CD4-positive, alpha-beta memory T cell (primary cell): ENCODE data around the gene CRTC3. TPM values are rescaled to one million over a fixed set of nuclear protein-coding genes. Genes with fewer than 3 reads are reported as not detected.
A peak's percentile ranks its signal among the peaks of the same experiment; 100 is the strongest.

Experiments used
- CTCF ChIA-PET: fragments of 350-600 bp; sonication (Branson Sonifier 250); formaldehyde crosslinking; loops from one replicate; lab custom pipeline; 2021; ENCODE audit warnings: inconsistent platforms; ENCODE audit not compliant: partially characterized antibody; lab: Charles Lee
- POLR2A ChIA-PET: fragments of 350-600 bp; sonication (Branson Sonifier 250); formaldehyde crosslinking; loops from one replicate; lab custom pipeline; 2021; ENCODE audit not compliant: partially characterized antibody; lab: Charles Lee
- DNase-seq, 5 donors: peaks; one replicate each; pipeline versions ENCODE4 v3.0.0 to v3.0.0-alpha.2; 2020 to 2022; ENCODE audit warnings: mixed read lengths in 1 of 5
- H3K27ac ChIP-seq: one replicate; pipeline ENCODE4 v1.7.0; 2013; ENCODE audit warnings: low read depth, low read length
- H3K27me3 ChIP-seq: 2 replicates; pipeline ENCODE4 v1.7.0; 2013; ENCODE audit warnings: mild to moderate bottlenecking, low read length, moderate library complexity; ENCODE audit not compliant: insufficient read depth
- H3K36me3 ChIP-seq: 2 replicates; pipeline ENCODE4 v1.7.0; 2013; ENCODE audit warnings: mild to moderate bottlenecking, low read length, moderate library complexity; ENCODE audit not compliant: insufficient read depth
- H3K4me1 ChIP-seq: 2 replicates; pipeline ENCODE4 v1.7.0; 2013; ENCODE audit warnings: mild to moderate bottlenecking, low read length, moderate library complexity; ENCODE audit not compliant: insufficient read depth
- H3K4me3 ChIP-seq, 2 donors: one replicate each; pipeline ENCODE4 v1.7.0; 2013; ENCODE audit warnings: low read length in 2 of 2, mild to moderate bottlenecking in 1 of 2
- H3K9me3 ChIP-seq, 2 donors: one replicate each; pipeline ENCODE4 v1.7.0; 2013; ENCODE audit warnings: low read length in 2 of 2, control low read depth in 1 of 2; ENCODE audit not compliant: control insufficient read depth in 1 of 2
- H3K27ac Mint-ChIP-seq, 7 donors: one replicate each; pipeline ENCODE4 v1.8.0; 2020 to 2021; ENCODE audit warnings: mixed read lengths in 7 of 7, mild to moderate bottlenecking in 6 of 7, inconsistent platforms in 3 of 7, moderate library complexity in 3 of 7
- H3K27me3 Mint-ChIP-seq, 2 donors: one replicate each; pipeline ENCODE4 v1.8.0; 2020 to 2021; ENCODE audit warnings: mixed read lengths in 2 of 2
- H3K36me3 Mint-ChIP-seq, 2 donors: one replicate each; pipeline ENCODE4 v1.8.0; 2020 to 2021; ENCODE audit warnings: mixed read lengths in 2 of 2, inconsistent platforms in 1 of 2, mild to moderate bottlenecking in 1 of 2
- H3K4me1 Mint-ChIP-seq, 4 donors: one replicate each; pipeline ENCODE4 v1.8.0; 2020 to 2021; ENCODE audit warnings: mixed read lengths in 4 of 4, mild to moderate bottlenecking in 1 of 4
- H3K4me3 Mint-ChIP-seq, 8 donors: one replicate each; pipeline ENCODE4 v1.8.0; 2020 to 2021; ENCODE audit warnings: mixed read lengths in 8 of 8, mild to moderate bottlenecking in 7 of 8, moderate library complexity in 6 of 8, inconsistent platforms in 3 of 8
- H3K9me3 Mint-ChIP-seq, 8 donors: one replicate each; pipeline ENCODE4 v1.8.0; 2020 to 2021; ENCODE audit warnings: mixed read lengths in 8 of 8, mild to moderate bottlenecking in 5 of 8, inconsistent platforms in 3 of 8, moderate library complexity in 1 of 8
- intact Hi-C: fragments of 100-400 bp; cut with micrococcal nuclease; formaldehyde crosslinking; loops from one replicate; pipeline ENCODE4 v1.15.1; 2023
- polyA plus RNA-seq, 2 donors: library from polyadenylated mRNA; unstranded; fragments of 300-500 nt; fragmentation: Illumina TruSeq; gene quantifications; one replicate each; pipeline ENCODE4 v1.2.3, GENCODE V29; 2021
- total RNA-seq, 2 experiments: library from RNA; stranded (reverse); gene quantifications; one replicate each; pipeline ENCODE4 v1.2.3, GENCODE V29; 2021

The CRTC3 gene, protein sequence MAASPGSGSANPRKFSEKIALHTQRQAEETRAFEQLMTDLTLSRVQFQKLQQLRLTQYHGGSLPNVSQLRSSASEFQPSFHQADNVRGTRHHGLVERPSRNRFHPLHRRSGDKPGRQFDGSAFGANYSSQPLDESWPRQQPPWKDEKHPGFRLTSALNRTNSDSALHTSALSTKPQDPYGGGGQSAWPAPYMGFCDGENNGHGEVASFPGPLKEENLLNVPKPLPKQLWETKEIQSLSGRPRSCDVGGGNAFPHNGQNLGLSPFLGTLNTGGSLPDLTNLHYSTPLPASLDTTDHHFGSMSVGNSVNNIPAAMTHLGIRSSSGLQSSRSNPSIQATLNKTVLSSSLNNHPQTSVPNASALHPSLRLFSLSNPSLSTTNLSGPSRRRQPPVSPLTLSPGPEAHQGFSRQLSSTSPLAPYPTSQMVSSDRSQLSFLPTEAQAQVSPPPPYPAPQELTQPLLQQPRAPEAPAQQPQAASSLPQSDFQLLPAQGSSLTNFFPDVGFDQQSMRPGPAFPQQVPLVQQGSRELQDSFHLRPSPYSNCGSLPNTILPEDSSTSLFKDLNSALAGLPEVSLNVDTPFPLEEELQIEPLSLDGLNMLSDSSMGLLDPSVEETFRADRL
- total RNA-seq, result 10 to 100 TPM; 72.2 to 75.5 TPM
- 10 to 100 TPM; 14.5 to 40.5 TPM for polyA plus RNA-seq

DNA sequence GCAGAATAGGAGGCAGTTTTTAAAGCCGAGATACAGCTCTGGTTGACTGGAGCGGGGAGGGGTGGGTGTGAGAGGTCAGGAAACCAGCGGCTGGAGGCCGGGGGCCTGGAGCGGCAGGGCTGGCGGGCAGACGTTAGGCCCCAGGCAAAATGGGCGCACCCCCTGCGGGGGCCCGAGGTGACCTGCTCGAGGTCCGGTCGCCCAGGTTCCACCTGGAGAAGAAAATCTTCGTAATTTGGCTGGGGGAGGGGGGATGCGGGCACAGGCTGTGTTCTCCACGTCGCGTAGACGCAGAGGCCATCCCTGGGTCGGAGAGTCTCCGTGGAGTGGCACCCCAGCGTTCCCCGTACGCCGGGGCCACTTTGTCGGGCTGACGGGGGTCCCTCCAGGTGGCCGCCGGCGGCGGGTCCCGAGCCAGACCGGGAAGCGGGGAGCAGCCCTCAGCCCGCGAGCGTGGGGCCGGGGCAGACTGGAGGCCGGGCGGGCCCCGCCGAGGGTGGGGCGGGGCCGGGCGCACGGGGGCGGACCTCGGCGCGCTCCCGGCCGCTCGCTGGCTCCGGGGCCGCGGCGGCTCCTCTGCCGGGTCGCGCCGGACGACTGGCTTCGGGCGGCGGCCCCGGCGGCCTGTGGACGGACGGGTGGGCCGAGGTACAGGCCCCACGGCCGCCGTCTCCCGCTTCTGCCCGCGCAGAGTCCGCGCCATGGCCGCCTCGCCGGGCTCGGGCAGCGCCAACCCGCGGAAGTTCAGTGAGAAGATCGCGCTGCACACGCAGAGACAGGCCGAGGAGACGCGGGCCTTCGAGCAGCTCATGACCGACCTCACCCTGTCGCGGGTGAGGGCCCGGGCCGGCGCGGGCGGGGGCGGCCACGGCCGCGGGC, at the start of gene CRTC3:
TSS of gene CRTC3 (plus strand) at position 553 of the 879 bp plus-strand sequence. CDS start at position 702, 149 bp downstream.
- Mint-ChIP-seq H3K36me3 (peaks cover 0 to 15% of the 10 kb centered on the region in 2 donors), H3K9me3 (peaks cover 0 to 5% (median 0%) of the 10 kb centered on the region in 8 donors), H3K27me3 (no peaks in the 10 kb centered on the region), H3K27ac (peak within 1 kb of the TSS; percentile 90 to 95 (median 94)), H3K4me1 (peaks cover 29 to 49% (median 42%) of the 10 kb centered on the region in 4 donors), H3K4me3 (peak within 1 kb of the TSS; percentile 92 to 98 (median 94))
- H3K9me3 ChIP-seq, result no peaks in the 10 kb centered on the region
- intact Hi-C loops, result loop anchor here (1.0 to 2.0 kb wide), 3 partner anchors 10 to 65 kb away; no protein-coding TSS in a partner anchor
- no peaks in the 10 kb centered on the region for H3K27me3 ChIP-seq
- H3K36me3 ChIP-seq, result no peaks in the 10 kb centered on the region
- POLR2A ChIA-PET, result interaction anchor here (0.6 to 3.8 kb wide), 19 partner anchors 10 to 425 kb away, joined by 3 to 79 read pairs (median 6); partner anchors contain the start of genes BLM, IQGAP1, NGRN and RCCD1
- DNase-seq, result peak; percentile 61 to 73 (median 65)
- H3K4me3 ChIP-seq, result peak within 1 kb of the TSS; percentile 77 to 84
- peaks cover 40% of the 10 kb centered on the region for H3K4me1 ChIP-seq
- H3K27ac ChIP-seq, result peak within 1 kb of the TSS; percentile 64
- CTCF ChIA-PET, result interaction anchor here (0.9 to 3.0 kb wide), 9 partner anchors 10 to 168 kb away, joined by 3 to 24 read pairs (median 4); no protein-coding TSS in a partner anchor

- peak in 4 of 5 donors; percentile 8 to 31 (median 14) for DNase-seq
- Mint-ChIP-seq H3K4me3 (peak overlapping the region in 2 of 8 donors; percentile 44 to 58), H3K9me3 (no peaks in the 10 kb centered on the region), H3K36me3 (peaks cover 65 to 76% of the 10 kb centered on the region in 2 donors), H3K27ac (peak overlapping the region in 4 of 7 donors; percentile 12 to 81 (median 56)), H3K27me3 (no peaks in the 10 kb centered on the region), H3K4me1 (peaks cover 31 to 58% (median 45%) of the 10 kb centered on the region in 4 donors)
- Histone ChIP-seq H3K4me3 (no peak overlapping the region), H3K4me1 (peaks cover 33% of the 10 kb centered on the region), H3K27ac (no peak overlapping the region), H3K9me3 (no peaks in the 10 kb centered on the region), H3K36me3 (peaks cover 58% of the 10 kb centered on the region), H3K27me3 (no peaks in the 10 kb centered on the region)
- intact Hi-C loops, result no loop called here
- ChIA-PET POLR2A (interaction anchor here (0.7 to 1.3 kb wide), 4 partner anchors 10 to 126 kb away, joined by 3 read pairs; no protein-coding TSS in a partner anchor), CTCF (interaction anchor here (0.7 to 9.1 kb wide), 19 partner anchors 9 to 508 kb away, joined by 3 to 170 read pairs (median 5); no protein-coding TSS in a partner anchor)
Observed at GRCh38 chr15:90481023-90481422, 48.7 kb upstream of the CRTC3 start.

GRCh38 chr15:90482124-90483011, 47.4 kb upstream of the CRTC3 start:
- POLR2A ChIA-PET, result interaction anchor here (0.8 to 2.0 kb wide), 5 partner anchors 79 to 189 kb away, joined by 3 to 8 read pairs (median 3); partner anchors contain the start of gene IQGAP1
- Mint-ChIP-seq H3K4me1 (peaks cover 24 to 47% (median 37%) of the 10 kb centered on the region in 4 donors), H3K36me3 (peaks cover 62 to 77% of the 10 kb centered on the region in 2 donors), H3K27me3 (no peaks in the 10 kb centered on the region), H3K9me3 (no peaks in the 10 kb centered on the region), H3K4me3 (no peak overlapping the region), H3K27ac (peak overlapping the region in 3 of 7 donors; percentile 59 to 73 (median 62))
- Histone ChIP-seq H3K4me1 (peaks cover 33% of the 10 kb centered on the region), H3K36me3 (peaks cover 64% of the 10 kb centered on the region), H3K27ac (no peak overlapping the region), H3K27me3 (no peaks in the 10 kb centered on the region), H3K4me3 (no peak overlapping the region), H3K9me3 (no peaks in the 10 kb centered on the region)
- intact Hi-C loops, result loop anchor here (1.0 kb wide), 3 partner anchors 120 to 189 kb away; no protein-coding TSS in a partner anchor
- CTCF ChIA-PET, result interaction anchor here (0.7 to 9.1 kb wide), 40 partner anchors 11 to 403 kb away, joined by 3 to 170 read pairs (median 4); partner anchors contain the start of genes IQGAP1 and ZNF774
- DNase-seq, result peak; percentile 30 to 48 (median 47)

- Mint-ChIP-seq H3K9me3 (no peaks in the 10 kb centered on the region), H3K4me1 (peaks cover 21 to 43% (median 33%) of the 10 kb centered on the region in 4 donors), H3K27me3 (no peaks in the 10 kb centered on the region), H3K27ac (peak overlapping the region in 1 of 7 donors; percentile 62), H3K36me3 (peaks cover 62 to 76% of the 10 kb centered on the region in 2 donors), H3K4me3 (no peak overlapping the region)
- Histone ChIP-seq H3K9me3 (no peaks in the 10 kb centered on the region), H3K27me3 (no peaks in the 10 kb centered on the region), H3K4me3 (no peak overlapping the region), H3K36me3 (peaks cover 64% of the 10 kb centered on the region), H3K4me1 (peaks cover 33% of the 10 kb centered on the region), H3K27ac (no peak overlapping the region)
- ChIA-PET CTCF (interaction anchor here (0.8 to 9.1 kb wide), 23 partner anchors 12 to 402 kb away, joined by 3 to 170 read pairs (median 5); partner anchors contain the start of genes IQGAP1 and ZNF774), POLR2A (interaction anchor here (0.8 to 2.0 kb wide), 2 partner anchors 95 to 163 kb away, joined by 3 to 8 read pairs; partner anchors contain the start of gene IQGAP1)
- intact Hi-C loops, result no loop called here
- DNase-seq, result no peak
Observed at GRCh38 chr15:90483012-90483307, 46.8 kb upstream of the CRTC3 start.

- Mint-ChIP-seq H3K27me3 (no peaks in the 10 kb centered on the region), H3K4me1 (peaks cover 14 to 36% (median 29%) of the 10 kb centered on the region in 4 donors), H3K36me3 (peaks cover 64 to 72% of the 10 kb centered on the region in 2 donors), H3K9me3 (peaks cover 0 to 1% (median 0%) of the 10 kb centered on the region in 8 donors), H3K27ac (no peak overlapping the region), H3K4me3 (no peak overlapping the region)
- no peak overlapping the region for H3K4me3 ChIP-seq
- ChIA-PET CTCF (interaction anchor here (1.3 to 9.1 kb wide), 5 partner anchors 16 to 165 kb away, joined by 3 to 170 read pairs (median 17); no protein-coding TSS in a partner anchor), POLR2A (no interaction called here)
- peaks cover 58% of the 10 kb centered on the region for H3K36me3 ChIP-seq
- no peak for DNase-seq
- no peak overlapping the region for H3K27ac ChIP-seq
- peaks cover 26% of the 10 kb centered on the region for H3K4me1 ChIP-seq
- no peaks in the 10 kb centered on the region for H3K27me3 ChIP-seq
- intact Hi-C loops, result no loop called here
- H3K9me3 ChIP-seq, result no peaks in the 10 kb centered on the region
Observed at GRCh38 chr15:90483637-90484036, 46.1 kb upstream of the CRTC3 start.
